Sigmoid colon (tissue), 4 donors: ENCODE data around the gene ZFP90.

Experiments
- CTCF ChIP-seq, 4 experiments: fragments of 450-650 bp in 3 of 4; fragments of 200-600 bp in 1 of 4; IDR thresholded peaks; one replicate each; pipeline ENCODE4 v1.5.1; 2016 to 2019; ENCODE audit warnings: antibody characterized with exemption in 4 of 4, mild to moderate bottlenecking in 3 of 4, moderate library complexity in 2 of 4
- EP300 ChIP-seq, 4 donors: sonication (generic); formaldehyde crosslinking; IDR thresholded peaks; one replicate each; pipeline ENCODE4 v1.6.1; 2017; ENCODE audit warnings: antibody characterized with exemption in 4 of 4
- POLR2A ChIP-seq, 2 donors: fragments of 450-650 bp; IDR thresholded peaks; one replicate each; pipeline ENCODE4 v1.6.1; 2016; ENCODE audit warnings: antibody characterized with exemption in 2 of 2, mild to moderate bottlenecking in 2 of 2, moderate library complexity in 2 of 2
- POLR2AphosphoS5 ChIP-seq, 4 donors: sonication (generic); formaldehyde crosslinking; IDR thresholded peaks; one replicate each; pipeline ENCODE4 v1.6.1; 2017; ENCODE audit warnings: antibody characterized with exemption in 4 of 4

- TF ChIP-seq POLR2A (IDR thresholded peaks at IDR 0.05), result no peak
- TF ChIP-seq EP300 (IDR thresholded peaks at IDR 0.05), result no peak
- no peak for TF ChIP-seq CTCF (IDR thresholded peaks at IDR 0.05)
- no peak for TF ChIP-seq POLR2AphosphoS5 (IDR thresholded peaks at IDR 0.05)
These were observed 48.7 kb upstream of the ZFP90 start for GRCh38 chr16:68490358-68490757.
